Prostate gland (tissue), 2 donors: ENCODE data around the gene PCDHGB7. TPM values are rescaled to one million over a fixed set of nuclear protein-coding genes. Genes with fewer than 3 reads are reported as not detected.
"Not testable (repeated sequence)": the region's sequence is repeated elsewhere in the genome, so short reads cannot be mapped to it uniquely, and the experiment has no call there.

Source experiments
- DNase-seq: peaks from one replicate; pipeline ENCODE4 v3.0.0-alpha.2; 2019; ENCODE audit warnings: low spot score
- H3K27ac ChIP-seq, 2 donors: fragments of 200-600 bp; sonication (generic); 2 replicates each; pipeline ENCODE4 v1.5.1; 2017 to 2019
- H3K27me3 ChIP-seq: fragments of 200-600 bp; sonication (generic); replicated peaks from 2 replicates; pipeline ENCODE4 v1.5.1; 2019; ENCODE audit not compliant: insufficient read depth
- H3K36me3 ChIP-seq, 2 donors: fragments of 200-600 bp; sonication (generic); 1 replicate in 1 of 2; 2 replicates in 1 of 2; pipeline versions ENCODE4 v1.5.1 to v1.8.1; 2017 to 2019
- H3K4me1 ChIP-seq: fragments of 200-600 bp; sonication (generic); replicated peaks from 2 replicates; pipeline ENCODE4 v1.5.1; 2019
- H3K4me3 ChIP-seq, 2 donors: fragments of 200-600 bp; sonication (generic); 2 replicates each; pipeline ENCODE4 v1.5.1; 2017 to 2019
- H3K9me3 ChIP-seq: fragments of 200-600 bp; sonication (generic); 2 replicates; pipeline ENCODE4 v1.5.1; 2017
- CTCF ChIP-seq, 4 experiments: fragments of 200-600 bp in 2 of 4; fragments of 450-650 bp in 2 of 4; sonication (generic) in 2 of 4; IDR thresholded peaks; 1 replicate in 3 of 4; 2 replicates in 1 of 4; pipeline ENCODE4 v1.5.1; 2016 to 2019; ENCODE audit warnings: antibody characterized with exemption in 4 of 4, mild to moderate bottlenecking in 2 of 4, moderate library complexity in 2 of 4
- POLR2A ChIP-seq: fragments of 450-650 bp; IDR thresholded peaks from one replicate; pipeline ENCODE4 v1.6.1; 2016; ENCODE audit warnings: antibody characterized with exemption, mild to moderate bottlenecking
- POLR2AphosphoS5 ChIP-seq: sonication (generic); formaldehyde crosslinking; IDR thresholded peaks from one replicate; pipeline ENCODE4 v1.6.1; 2017; ENCODE audit warnings: antibody characterized with exemption
- WGBS: methylation state at CpG from one replicate; pipeline ENCODE4 v1.1.5; 2018; 5-methylcytosine and 5-hydroxymethylcytosine counted together
- intact Hi-C: fragments of 100-400 bp; cut with DNase I; formaldehyde crosslinking; loops from one replicate; pipeline ENCODE4 v1.14.2; 2022
- total RNA-seq, 2 donors: library from RNA; depleted of rRNA; stranded (reverse); fragments of >200 nt; gene quantifications; one replicate each; pipeline ENCODE4 v1.1.0, GENCODE V29; 2016

PCDHGB7 gene
- total RNA-seq, 2 donors from 2014 or later: 7.0 to 14.6 TPM

- 34% methylated on average over 34 of the region's 53 CpGs for WGBS
- TF ChIP-seq CTCF (IDR thresholded peaks at IDR 0.05) (no peak), POLR2AphosphoS5 (no peak), POLR2A (no peak)
- no peak overlapping the region for H3K4me3 ChIP-seq
- H3K36me3 ChIP-seq: no peaks in the 10 kb centered on the region
- no peaks in the 10 kb centered on the region for H3K4me1 ChIP-seq
- peaks cover 9% of the 10 kb centered on the region for H3K9me3 ChIP-seq
- intact Hi-C loops: no loop called here
- no peak for DNase-seq
- no peak overlapping the region for H3K27ac ChIP-seq
- no peaks in the 10 kb centered on the region for H3K27me3 ChIP-seq
Measured at GRCh38 chr5:141427783-141428426, 10.4 kb downstream of the PCDHGB7 start.

GRCh38 chr5:141430332-141431113 is 13.0 kb downstream of the PCDHGB7 start, which contains the start of gene PCDHGA12:
Gene PCDHGA12 (plus strand): TSS chr5:141430507. CDS start chr5:141430760, 253 bp downstream.
- peaks cover 9% of the 10 kb centered on the region for H3K9me3 ChIP-seq
- DNase-seq: no peak
- H3K27me3 ChIP-seq: no peaks in the 10 kb centered on the region
- H3K36me3 ChIP-seq: no peaks in the 10 kb centered on the region
- no peak within 1 kb of the TSS for H3K27ac ChIP-seq
- intact Hi-C loops: no loop called here
- H3K4me3 ChIP-seq: no peak within 1 kb of the TSS
- TF ChIP-seq CTCF (IDR thresholded peaks at IDR 0.05): peak in 2 of 4 experiments; percentile 27 to 41
- TF ChIP-seq POLR2A: no peak
- TF ChIP-seq POLR2AphosphoS5: peak; percentile 6
- WGBS: 14% methylated on average over 33 of the region's 33 CpGs
- no peaks in the 10 kb centered on the region for H3K4me1 ChIP-seq

GRCh38 chr5:141431286-141431685 is 13.8 kb downstream of the PCDHGB7 start:
- no peaks in the 10 kb centered on the region for H3K36me3 ChIP-seq
- H3K4me1 ChIP-seq: no peaks in the 10 kb centered on the region
- intact Hi-C loops: no loop called here
- no peak for DNase-seq
- 19% methylated on average over 32 of the region's 37 CpGs for WGBS
- H3K4me3 ChIP-seq: no peak overlapping the region
- no peak overlapping the region for H3K27ac ChIP-seq
- H3K9me3 ChIP-seq: peaks cover 9% of the 10 kb centered on the region
- no peak for TF ChIP-seq POLR2A
- no peak for TF ChIP-seq CTCF (IDR thresholded peaks at IDR 0.05)
- TF ChIP-seq POLR2AphosphoS5: no peak
- H3K27me3 ChIP-seq: no peaks in the 10 kb centered on the region

GRCh38 chr5:141432308-141432707 is 14.8 kb downstream of the PCDHGB7 start:
- H3K27ac ChIP-seq, DNase-seq, H3K36me3 ChIP-seq, H3K4me3 ChIP-seq, H3K9me3 ChIP-seq, intact Hi-C loops, H3K27me3 ChIP-seq, H3K4me1 ChIP-seq: not testable (repeated sequence)
- 24% methylated on average over 26 of the region's 38 CpGs for WGBS

GRCh38 chr5:141432726-141433125 is 15.2 kb downstream of the PCDHGB7 start:
- intact Hi-C loops, H3K9me3 ChIP-seq, H3K27me3 ChIP-seq, H3K4me1 ChIP-seq, H3K36me3 ChIP-seq, H3K4me3 ChIP-seq, H3K27ac ChIP-seq, DNase-seq: not testable (repeated sequence)
- 23% methylated on average over 25 of the region's 29 CpGs for WGBS
